ENCODE results near the gene SSR3.

DNA sequence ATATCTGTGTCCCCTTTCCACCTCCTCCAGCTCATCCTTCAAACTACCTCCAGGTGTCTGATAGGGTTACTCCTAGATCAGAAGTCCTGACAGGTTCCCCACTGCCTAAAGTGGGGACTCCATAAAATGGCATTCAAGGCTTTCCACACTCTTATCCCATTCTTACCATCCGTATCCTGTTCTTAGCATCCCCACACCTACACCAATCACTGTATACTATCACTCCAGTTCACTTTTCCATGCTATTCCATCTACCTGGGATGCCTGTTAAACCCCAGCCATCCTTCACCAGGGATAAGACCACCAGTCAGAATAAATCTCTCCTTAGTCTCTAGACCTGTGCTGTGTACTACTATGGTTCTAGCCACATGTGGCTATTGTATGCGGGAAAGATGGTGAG is 19.1 kb downstream of the SSR3 start:
- TF ChIP-seq ZNF274 (IDR thresholded peaks at IDR 0.05; ENCODE audit: borderline replicate concordance, extremely low read depth, low read length) (no peak), POLR2AphosphoS5 (IDR thresholded peaks at IDR 0.05; ENCODE audit: low read depth, low read length) (no peak), BRCA1 (IDR thresholded peaks at IDR 0.05; ENCODE audit: low read depth, low read length) (no peak), SUZ12 (IDR thresholded peaks at IDR 0.05; ENCODE audit: low read length) (no peak)
- TF ChIP-seq, protein P1, sequence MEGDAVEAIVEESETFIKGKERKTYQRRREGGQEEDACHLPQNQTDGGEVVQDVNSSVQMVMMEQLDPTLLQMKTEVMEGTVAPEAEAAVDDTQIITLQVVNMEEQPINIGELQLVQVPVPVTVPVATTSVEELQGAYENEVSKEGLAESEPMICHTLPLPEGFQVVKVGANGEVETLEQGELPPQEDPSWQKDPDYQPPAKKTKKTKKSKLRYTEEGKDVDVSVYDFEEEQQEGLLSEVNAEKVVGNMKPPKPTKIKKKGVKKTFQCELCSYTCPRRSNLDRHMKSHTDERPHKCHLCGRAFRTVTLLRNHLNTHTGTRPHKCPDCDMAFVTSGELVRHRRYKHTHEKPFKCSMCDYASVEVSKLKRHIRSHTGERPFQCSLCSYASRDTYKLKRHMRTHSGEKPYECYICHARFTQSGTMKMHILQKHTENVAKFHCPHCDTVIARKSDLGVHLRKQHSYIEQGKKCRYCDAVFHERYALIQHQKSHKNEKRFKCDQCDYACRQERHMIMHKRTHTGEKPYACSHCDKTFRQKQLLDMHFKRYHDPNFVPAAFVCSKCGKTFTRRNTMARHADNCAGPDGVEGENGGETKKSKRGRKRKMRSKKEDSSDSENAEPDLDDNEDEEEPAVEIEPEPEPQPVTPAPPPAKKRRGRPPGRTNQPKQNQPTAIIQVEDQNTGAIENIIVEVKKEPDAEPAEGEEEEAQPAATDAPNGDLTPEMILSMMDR (IDR thresholded peaks at IDR 0.05; ENCODE audit: control extremely low read depth in 1 of 3, insufficient read depth in 1 of 3, low read depth in 1 of 3, low read length in 3 of 3): no peak
- TF ChIP-seq, protein P2, sequence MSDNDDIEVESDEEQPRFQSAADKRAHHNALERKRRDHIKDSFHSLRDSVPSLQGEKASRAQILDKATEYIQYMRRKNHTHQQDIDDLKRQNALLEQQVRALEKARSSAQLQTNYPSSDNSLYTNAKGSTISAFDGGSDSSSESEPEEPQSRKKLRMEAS (IDR thresholded peaks at IDR 0.05): no peak
